C4-2B (cell line): ENCODE data around the gene SRGAP2C.
"Not testable (repeated sequence)": the region's sequence is repeated elsewhere in the genome, so short reads cannot be mapped to it uniquely, and the experiment has no call there.

Experiments
- ZFX ChIP-seq: fragments of 450-650 bp; IDR thresholded peaks from 2 replicates; pipeline ENCODE4 v1.6.1; 2017
- TF ChIP-seq, protein P1 (sequence below): fragments of 450-650 bp; conservative IDR thresholded peaks from 2 replicates; pipeline ENCODE4 v1.5.1; 2017; ENCODE audit warnings: mild to moderate bottlenecking

DNA sequence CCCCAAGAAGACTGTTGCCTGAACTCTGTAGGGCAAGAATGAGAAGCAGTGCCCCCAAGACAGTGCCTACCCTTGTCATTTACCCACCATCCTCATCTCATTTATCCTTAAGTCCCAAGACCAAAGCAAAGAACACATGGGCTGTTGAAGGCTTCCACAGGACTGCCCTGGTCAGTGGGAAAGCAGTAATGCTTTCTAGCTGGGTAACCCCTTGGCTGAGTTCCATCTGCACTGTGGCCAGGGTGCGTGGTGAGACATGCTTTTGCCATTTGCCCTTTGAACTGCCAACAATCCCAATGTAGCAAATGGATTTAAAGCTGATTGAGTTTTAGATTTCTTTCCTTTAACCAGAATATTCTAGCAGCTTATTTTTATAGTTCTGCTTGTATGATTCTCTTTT, 163.3 kb downstream of the SRGAP2C start:
- TF ChIP-seq, protein P1, sequence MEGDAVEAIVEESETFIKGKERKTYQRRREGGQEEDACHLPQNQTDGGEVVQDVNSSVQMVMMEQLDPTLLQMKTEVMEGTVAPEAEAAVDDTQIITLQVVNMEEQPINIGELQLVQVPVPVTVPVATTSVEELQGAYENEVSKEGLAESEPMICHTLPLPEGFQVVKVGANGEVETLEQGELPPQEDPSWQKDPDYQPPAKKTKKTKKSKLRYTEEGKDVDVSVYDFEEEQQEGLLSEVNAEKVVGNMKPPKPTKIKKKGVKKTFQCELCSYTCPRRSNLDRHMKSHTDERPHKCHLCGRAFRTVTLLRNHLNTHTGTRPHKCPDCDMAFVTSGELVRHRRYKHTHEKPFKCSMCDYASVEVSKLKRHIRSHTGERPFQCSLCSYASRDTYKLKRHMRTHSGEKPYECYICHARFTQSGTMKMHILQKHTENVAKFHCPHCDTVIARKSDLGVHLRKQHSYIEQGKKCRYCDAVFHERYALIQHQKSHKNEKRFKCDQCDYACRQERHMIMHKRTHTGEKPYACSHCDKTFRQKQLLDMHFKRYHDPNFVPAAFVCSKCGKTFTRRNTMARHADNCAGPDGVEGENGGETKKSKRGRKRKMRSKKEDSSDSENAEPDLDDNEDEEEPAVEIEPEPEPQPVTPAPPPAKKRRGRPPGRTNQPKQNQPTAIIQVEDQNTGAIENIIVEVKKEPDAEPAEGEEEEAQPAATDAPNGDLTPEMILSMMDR = not testable (repeated sequence)
- TF ChIP-seq ZFX = not testable (repeated sequence)
